ENCODE results near the gene IFNG.

GRCh38 chr12:68117661-68118060 lies 41.9 kb downstream of the IFNG start:
- TF ChIP-seq CTCF (conservative IDR thresholded peaks at IDR 0.05) (no peak), EZH2 (IDR thresholded peaks at IDR 0.05; ENCODE audit: low read depth) (no peak)
